Measurements from ENCODE around the gene NFATC2.

The NFATC2 gene

DNA sequence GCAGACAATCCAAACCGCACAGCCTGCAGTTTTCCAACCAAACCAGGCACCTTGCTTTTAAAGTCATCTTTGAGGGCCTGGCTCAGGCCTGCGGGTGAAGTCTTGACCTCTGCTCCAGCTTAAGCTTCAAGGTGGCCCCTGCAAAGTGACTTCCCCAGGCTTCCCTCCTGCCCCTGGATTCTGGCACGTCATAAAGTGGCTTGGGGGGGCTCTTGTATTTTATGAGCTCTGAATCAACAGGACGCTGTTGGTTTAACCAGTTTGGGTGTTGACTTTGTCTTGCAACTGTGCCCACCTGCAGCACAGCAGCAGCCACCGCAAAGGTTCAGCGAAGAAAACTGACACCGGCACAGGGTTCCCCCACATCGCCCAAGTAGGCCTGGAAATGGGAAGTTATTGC is 81.2 kb downstream of the NFATC2 start:
- peak overlapping the region; percentile 24; the same call in 1 of the 2 replicates for H3K4me2 ChIP-seq
- 0 out of 2 replicates have a peak, but pooled peaks cover 17% of the 10 kb centered on the region for H4K20me1 ChIP-seq
- H3K4me3 ChIP-seq = no peak overlapping the region
- H3K36me3 ChIP-seq = peaks cover 68% of the 10 kb centered on the region
- TF ChIP-seq Cebpa-rat (IDR thresholded peaks at IDR 0.05) = no peak
- no peaks in the 10 kb centered on the region for H3K27me3 ChIP-seq
- no peaks in the 10 kb centered on the region for H3K9me3 ChIP-seq
- no peak overlapping the region for H3K9ac ChIP-seq
- H3K4me1 ChIP-seq = peaks cover 38% of the 10 kb centered on the region
- H3K27ac ChIP-seq = 0 out of 2 replicates have a peak overlapping the region, but pooled peaks have one; percentile 44

DNA sequence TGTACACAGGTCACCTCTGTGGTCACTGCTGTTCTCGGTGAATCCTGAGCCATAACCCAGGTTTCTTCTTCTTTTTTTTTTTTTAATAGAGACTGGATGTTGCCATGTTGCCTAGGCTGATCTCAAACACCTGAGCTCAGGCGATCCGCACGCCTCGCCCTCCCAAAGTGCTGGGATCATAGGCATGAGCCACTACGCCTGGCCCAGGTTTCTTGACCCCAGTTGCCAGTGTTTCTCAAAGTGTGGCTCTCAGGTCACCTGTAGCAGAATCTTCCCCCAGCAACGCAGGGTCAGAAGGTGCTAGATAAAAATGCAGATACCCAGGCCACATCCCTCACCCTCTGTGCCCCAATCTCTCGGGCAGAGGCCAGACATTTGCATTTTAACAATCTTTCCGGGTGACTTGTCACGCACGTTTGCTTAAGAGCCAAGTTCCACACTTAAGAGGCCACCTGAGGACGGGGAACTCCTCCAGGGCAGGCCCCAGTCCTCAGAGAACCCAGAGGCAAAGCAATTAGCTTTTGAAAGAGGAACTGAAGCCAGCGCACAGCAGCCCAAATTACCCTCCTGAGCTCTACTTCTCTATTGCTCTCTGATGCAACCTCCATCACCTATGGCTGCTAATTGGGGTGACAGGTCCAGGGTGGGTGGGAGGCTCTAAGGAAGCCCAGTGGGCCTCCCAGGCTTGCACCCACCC is 81.8 kb downstream of the NFATC2 start:
- Histone ChIP-seq H3K9ac (no peak overlapping the region), H3K4me2 (peak overlapping the region; percentile 24), H3K4me1 (peaks cover 40% of the 10 kb centered on the region), H3K27ac (peak overlapping the region; percentile 44), H4K20me1 (0 out of 2 replicates have a peak, but pooled peaks cover 17% of the 10 kb centered on the region), H3K27me3 (no peaks in the 10 kb centered on the region), H3K36me3 (peaks cover 63% of the 10 kb centered on the region), H3K9me3 (no peaks in the 10 kb centered on the region), H3K4me3 (no peak overlapping the region)
- TF ChIP-seq Cebpa-rat (IDR thresholded peaks at IDR 0.05) = no peak

DNA sequence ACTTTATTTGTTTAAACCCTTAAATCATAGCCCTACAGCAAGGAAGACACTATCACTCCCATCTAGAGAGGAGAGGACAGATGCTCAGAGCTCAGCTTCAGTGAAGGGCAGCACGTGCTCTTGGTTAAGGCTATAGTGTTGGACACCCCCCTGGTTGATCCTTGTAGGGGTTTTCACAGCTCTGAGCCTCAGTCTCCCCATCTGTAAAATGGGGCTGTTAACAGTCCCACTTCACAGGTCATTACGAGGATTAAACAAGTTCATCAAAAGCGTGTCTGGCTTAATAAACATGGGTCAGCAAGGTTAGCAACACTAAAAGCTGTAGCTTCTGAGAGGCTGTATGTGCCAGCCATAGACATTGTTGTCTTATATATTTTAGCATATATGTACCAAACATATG is 82.4 kb downstream of the NFATC2 start:
- Histone ChIP-seq H3K4me1 (peaks cover 40% of the 10 kb centered on the region), H3K36me3 (peaks cover 61% of the 10 kb centered on the region), H3K4me2 (no peak overlapping the region), H4K20me1 (0 out of 2 replicates have a peak, but pooled peaks cover 17% of the 10 kb centered on the region), H3K27me3 (no peaks in the 10 kb centered on the region), H3K4me3 (no peak overlapping the region), H3K27ac (no peak overlapping the region), H3K9ac (no peak overlapping the region), H3K9me3 (peaks cover 2% of the 10 kb centered on the region)
- no peak for TF ChIP-seq Cebpa-rat (IDR thresholded peaks at IDR 0.05)

DNA sequence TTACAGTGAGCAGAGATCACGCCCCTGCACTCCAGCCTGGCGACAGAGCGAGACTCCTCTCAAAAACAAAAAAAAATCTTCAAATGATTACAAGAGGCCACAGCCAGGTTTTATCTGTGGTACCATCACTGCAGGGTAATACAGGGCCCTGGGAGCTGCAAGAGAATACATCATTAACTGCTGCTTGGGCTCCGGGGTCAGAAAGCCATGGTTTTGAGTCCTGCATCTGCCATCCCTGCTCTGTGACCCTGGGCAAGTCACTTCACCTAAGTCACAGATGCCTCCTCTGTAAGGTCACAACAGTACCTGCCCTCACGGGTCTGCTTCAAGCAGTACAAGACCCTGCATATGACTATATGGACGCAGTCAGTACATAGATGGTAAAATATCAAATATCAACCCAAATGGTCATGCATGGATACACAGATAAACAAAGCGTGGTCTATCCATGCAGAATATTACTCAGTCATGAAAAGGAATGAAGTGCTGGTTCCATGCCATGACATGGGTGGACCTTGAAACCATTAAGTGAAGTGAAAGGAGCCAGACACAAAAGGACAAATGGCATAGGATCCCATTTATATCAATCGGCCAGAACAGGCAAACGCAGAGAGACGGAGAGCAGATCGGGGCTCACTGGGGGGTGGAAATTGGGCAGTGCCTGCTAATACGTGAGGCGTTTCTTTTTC is 83.6 kb downstream of the NFATC2 start:
- no peak for TF ChIP-seq Cebpa-rat (IDR thresholded peaks at IDR 0.05)
- no peaks in the 10 kb centered on the region for H3K27me3 ChIP-seq
- H3K27ac ChIP-seq = no peak overlapping the region
- no peak overlapping the region for H3K9ac ChIP-seq
- 0 out of 2 replicates have a peak overlapping the region, but pooled peaks have one; percentile 60 for H3K4me2 ChIP-seq
- 0 out of 2 replicates have a peak, but pooled peaks cover 17% of the 10 kb centered on the region for H4K20me1 ChIP-seq
- peaks cover 15% of the 10 kb centered on the region for H3K9me3 ChIP-seq
- peaks cover 40% of the 10 kb centered on the region for H3K4me1 ChIP-seq
- H3K4me3 ChIP-seq = no peak overlapping the region
- peaks cover 63% of the 10 kb centered on the region for H3K36me3 ChIP-seq

DNA sequence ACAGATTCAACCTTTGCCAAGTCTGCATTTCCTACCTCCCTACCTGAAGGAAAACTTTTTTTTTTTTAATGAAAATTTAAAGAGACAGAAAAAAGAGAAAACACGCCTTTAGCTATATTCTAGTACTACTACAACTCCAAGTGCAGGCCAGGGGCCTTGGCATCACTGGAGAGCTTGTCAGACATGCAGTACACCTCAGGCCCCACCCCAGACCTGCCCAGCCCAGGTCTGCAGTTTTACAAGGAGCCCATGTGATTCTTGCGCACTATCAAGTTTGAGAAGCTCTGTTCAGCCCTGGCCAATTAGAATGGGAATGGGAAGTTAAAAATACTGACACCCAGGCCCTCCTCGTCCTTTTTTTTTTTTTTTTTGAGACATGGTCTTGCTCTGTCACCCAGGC is 85.0 kb downstream of the NFATC2 start:
- Histone ChIP-seq H3K9ac (no peak overlapping the region), H3K4me3 (no peak overlapping the region), H4K20me1 (0 out of 2 replicates have a peak, but pooled peaks cover 17% of the 10 kb centered on the region), H3K27ac (peak overlapping the region; percentile 0; the same call in 1 of the 2 replicates), H3K36me3 (peaks cover 63% of the 10 kb centered on the region), H3K4me1 (peaks cover 40% of the 10 kb centered on the region), H3K9me3 (peaks cover 16% of the 10 kb centered on the region), H3K27me3 (no peaks in the 10 kb centered on the region), H3K4me2 (peak overlapping the region; percentile 60)
- no peak for TF ChIP-seq Cebpa-rat (IDR thresholded peaks at IDR 0.05)

DNA sequence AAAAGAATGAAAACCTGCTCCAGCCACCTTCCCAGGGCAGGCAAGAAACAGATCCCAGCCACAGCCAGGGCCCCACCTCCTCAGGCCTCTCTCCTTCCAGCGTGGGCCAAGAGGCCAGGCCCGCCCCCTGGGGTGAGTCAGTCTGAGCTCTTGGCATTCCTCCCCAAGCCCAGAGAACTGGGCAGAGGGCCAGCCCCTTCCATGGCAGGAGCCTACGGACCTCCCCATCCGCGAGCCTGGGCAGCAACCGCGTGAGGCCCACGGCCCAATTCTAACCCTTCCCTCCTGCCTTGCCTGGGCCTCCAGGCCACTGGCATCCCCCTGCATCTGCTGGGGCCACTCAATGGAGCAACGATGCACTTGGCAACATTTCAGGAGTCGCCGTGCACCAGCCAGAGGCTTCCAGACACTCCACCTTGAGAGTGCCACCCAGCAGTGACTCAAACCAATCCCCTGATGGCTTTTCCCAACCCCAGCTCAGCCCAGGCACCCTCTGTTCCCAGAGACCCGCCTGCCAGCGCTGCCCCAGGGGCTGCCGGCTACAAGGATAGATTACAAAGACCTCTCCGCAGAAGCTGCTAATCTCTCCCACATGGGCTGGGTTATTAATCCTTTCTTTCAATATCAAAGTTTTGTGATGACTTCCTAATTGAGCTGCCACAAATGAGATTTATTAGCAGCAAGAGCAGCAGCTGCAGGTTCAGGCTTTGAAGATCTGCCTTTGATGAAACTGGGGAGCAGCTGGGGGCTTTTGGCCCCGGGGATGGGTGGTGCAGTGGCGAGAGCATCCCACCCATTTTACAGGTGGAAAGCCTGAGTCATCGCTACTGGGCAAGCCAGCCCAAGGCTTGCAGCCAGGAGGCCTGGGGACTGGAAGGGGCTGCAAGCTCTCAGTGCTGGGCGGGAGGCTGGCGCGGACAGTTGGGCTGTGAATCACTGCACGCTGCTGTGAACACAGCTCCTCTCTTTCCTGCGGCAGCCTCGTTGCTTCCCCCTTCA is 85.7 kb downstream of the NFATC2 start:
- Histone ChIP-seq H4K20me1 (0 out of 2 replicates have a peak, but pooled peaks cover 17% of the 10 kb centered on the region), H3K27me3 (no peaks in the 10 kb centered on the region), H3K4me2 (peak overlapping the region; percentile 60), H3K9ac (peak overlapping the region; percentile 1; the same call in 1 of the 2 replicates), H3K27ac (peak overlapping the region; percentile 54), H3K4me1 (peaks cover 40% of the 10 kb centered on the region), H3K4me3 (no peak overlapping the region), H3K36me3 (peaks cover 67% of the 10 kb centered on the region), H3K9me3 (peaks cover 16% of the 10 kb centered on the region)
- no peak for TF ChIP-seq Cebpa-rat (IDR thresholded peaks at IDR 0.05)

DNA sequence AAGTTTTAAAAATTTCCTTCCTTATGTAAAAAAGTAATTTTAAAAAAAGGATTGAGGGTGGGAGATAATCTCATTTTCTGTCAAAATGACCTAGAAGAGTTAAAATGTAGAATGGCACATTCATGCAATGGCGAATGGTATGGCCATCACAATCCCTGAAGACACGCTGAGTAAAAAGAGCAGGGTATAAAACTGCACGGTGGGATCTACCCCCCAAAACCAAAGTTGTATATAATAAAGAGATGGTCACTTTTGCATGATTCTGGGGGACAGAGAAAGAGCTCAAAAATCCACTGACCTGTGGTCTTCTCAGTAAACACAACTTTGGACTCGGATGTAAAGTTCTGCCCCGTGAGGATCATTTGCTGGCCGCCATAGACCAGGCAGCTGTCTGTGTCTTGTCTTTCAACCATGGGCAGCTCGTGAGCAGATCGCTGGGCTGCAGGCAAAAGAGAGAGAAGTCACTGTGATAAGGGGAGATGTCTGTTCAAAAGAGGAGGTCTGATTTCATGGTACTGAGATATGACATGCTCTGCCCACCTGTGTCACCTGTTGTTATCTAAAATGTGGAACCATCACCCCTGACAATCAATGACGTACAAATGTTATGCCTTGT is 88.2 kb downstream of the NFATC2 start:
- H3K9me3 ChIP-seq = peaks cover 16% of the 10 kb centered on the region
- no peak for TF ChIP-seq Cebpa-rat (IDR thresholded peaks at IDR 0.05)
- peaks cover 63% of the 10 kb centered on the region for H3K36me3 ChIP-seq
- 0 out of 2 replicates have a peak, but pooled peaks cover 17% of the 10 kb centered on the region for H4K20me1 ChIP-seq
- H3K27me3 ChIP-seq = no peaks in the 10 kb centered on the region
- H3K27ac ChIP-seq = no peak overlapping the region
- peaks cover 29% of the 10 kb centered on the region for H3K4me1 ChIP-seq
- H3K4me2 ChIP-seq = no peak overlapping the region
- no peak overlapping the region for H3K9ac ChIP-seq
- no peak overlapping the region for H3K4me3 ChIP-seq

DNA sequence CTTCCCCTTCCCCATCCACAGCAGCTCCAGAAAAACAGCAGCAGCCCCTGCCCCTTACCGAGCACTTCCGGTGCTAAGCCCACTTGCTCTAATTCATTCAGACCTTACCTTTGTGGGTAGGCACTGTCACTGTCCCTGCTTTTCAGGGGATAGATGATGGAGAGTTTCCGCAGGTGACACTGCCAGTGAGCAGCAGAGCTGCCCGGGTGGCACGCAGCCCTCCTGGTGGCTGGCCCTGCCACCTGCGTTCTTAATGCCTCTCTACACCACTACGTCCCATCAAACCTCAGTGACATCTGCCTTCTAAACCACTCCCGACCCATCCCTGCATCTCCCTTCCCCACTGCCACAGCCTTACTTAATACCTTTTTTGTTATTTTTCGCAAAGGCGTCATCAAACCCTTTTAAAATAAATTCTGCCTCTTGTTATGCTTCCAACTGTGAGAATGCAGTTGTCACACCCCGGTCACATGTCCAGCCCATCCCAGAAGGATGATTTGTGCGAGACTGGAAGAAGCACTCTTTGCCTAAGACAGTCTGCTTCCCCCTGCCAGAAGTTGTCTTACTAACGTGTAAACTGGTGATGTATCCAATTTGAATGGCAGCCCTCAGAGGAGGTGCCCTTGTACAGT is 89.7 kb downstream of the NFATC2 start:
- Histone ChIP-seq H3K27ac (no peak overlapping the region), H3K4me1 (peaks cover 25% of the 10 kb centered on the region), H4K20me1 (0 out of 2 replicates have a peak, but pooled peaks cover 12% of the 10 kb centered on the region), H3K4me3 (no peak overlapping the region), H3K4me2 (no peak overlapping the region), H3K9ac (no peak overlapping the region), H3K36me3 (peaks cover 70% of the 10 kb centered on the region), H3K9me3 (peaks cover 16% of the 10 kb centered on the region), H3K27me3 (no peaks in the 10 kb centered on the region)
- TF ChIP-seq Cebpa-rat (IDR thresholded peaks at IDR 0.05) = no peak

Measured in BLaER1 (cell line).